Measurements from ENCODE around the gene INS. TPM values are rescaled to one million over a fixed set of nuclear protein-coding genes. Genes with fewer than 3 reads are reported as not detected.

INS gene
- total and polyA plus RNA-seq, 2 of the 13 experiments (the other 11 are each of a cell fraction or from before 2014, with no cell fraction given), result not detected

GRCh38 chr11:2154889-2155288 is 6.1 kb downstream of the INS start:
- Histone ChIP-seq H3K9ac (ENCODE audit: insufficient read depth, low read depth, low read length) (no peak overlapping the region), H3K79me2 (ENCODE audit: insufficient read depth, low read length) (no peaks in the 10 kb centered on the region), H3K4me2 (ENCODE audit: low read depth, low read length) (no peak overlapping the region), H3K36me3 (replicated peaks in 1 of 2; ENCODE audit: control insufficient read depth in 1 of 2, insufficient read depth in 2 of 2, low read length in 2 of 2) (no peaks in the 10 kb centered on the region), H2AFZ (ENCODE audit: low read length) (no peak overlapping the region), H3K27ac (ENCODE audit: extremely low read length, insufficient read depth, low read length) (no peak overlapping the region), H4K20me1 (ENCODE audit: insufficient read depth, low read length) (no peaks in the 10 kb centered on the region), H3K4me3 (replicated peaks in 1 of 3; ENCODE audit: insufficient read depth in 1 of 3, low read depth in 2 of 3, low read length in 3 of 3) (no peak overlapping the region), H3K9me3 (ENCODE audit: low read length) (no peaks in the 10 kb centered on the region), H3K27me3 (ENCODE audit: control insufficient read depth in 1 of 2, insufficient read depth in 2 of 2, low read length in 2 of 2) (peaks cover 21 to 57% of the 10 kb centered on the region in 2 experiments), H3K4me1 (ENCODE audit: insufficient read depth, low read length) (peaks cover 20% of the 10 kb centered on the region)
- TF ChIP-seq MAFF (IDR thresholded peaks at IDR 0.05; ENCODE audit: low read depth, low read length) (peak; percentile 67), MAFK (conservative IDR thresholded peaks at IDR 0.05 in 1 of 2, IDR thresholded peaks at IDR 0.05 in 1 of 2; ENCODE audit: low read length in 2 of 2) (peak; percentile 71 to 84), MZF1 (CRISPR knock-in tag; IDR thresholded peaks at IDR 0.05; ENCODE audit: borderline replicate concordance) (no peak)
- 20% methylated on average over 6 of the region's 17 CpGs for WGBS (ENCODE audit: low lambda C conversion rate)
- FAIRE-seq (no peak), DNase-seq (ENCODE audit: low spot score) (no peak), ATAC-seq (no peak)
- BruUV-seq (replicated peaks), result no TSS peak
- intact Hi-C loops (cut with micrococcal nuclease; ENCODE audit: unreplicated experiment) (loop anchor here (5.0 kb wide), 1 partner anchor 503 kb away; no protein-coding TSS in a partner anchor), in situ Hi-C loops (cut with HindIII; ENCODE audit: extremely low pct_ligation_motif_present, low pct_unique_long_range_greater_than_20kb) (loop anchor here (5.0 kb wide), 4 partner anchors 273 to 498 kb away; partner anchors contain the start of gene KRTAP5-6)
- POLR2A ChIA-PET, result no interaction called here
- CTCF ChIA-PET (ENCODE audit: low intra/inter-chr PET ratio, low total read pairs), result interaction anchor here (2.2 kb wide), 1 partner anchor 515 kb away, joined by 10 read pairs; no protein-coding TSS in a partner anchor

DNA sequence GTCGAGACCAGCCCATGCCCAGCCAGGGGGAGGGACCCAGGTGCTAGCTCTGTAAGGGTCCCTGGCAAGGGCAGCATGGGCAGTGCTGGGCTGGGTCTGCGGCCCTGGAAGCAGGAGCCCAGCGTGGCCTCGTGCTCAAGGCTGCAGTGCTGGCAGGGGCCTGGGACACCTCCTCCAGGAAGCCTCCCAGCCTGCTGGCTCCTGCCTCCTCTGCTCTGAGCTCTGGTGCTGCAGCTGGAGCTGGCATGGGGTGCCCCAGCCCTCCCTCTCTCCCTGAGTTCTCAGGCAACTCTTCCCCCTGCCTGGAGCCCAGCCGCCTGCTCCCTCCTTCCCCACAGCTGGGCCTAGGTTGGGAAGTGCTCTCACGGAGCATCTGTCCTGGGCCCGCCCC is 6.8 kb downstream of the INS start:
- TF ChIP-seq NR3C1 (CRISPR knock-in tag; IDR thresholded peaks at IDR 0.05) (no peak), TEF (CRISPR knock-in tag; IDR thresholded peaks at IDR 0.05) (no peak), ZNF121 (CRISPR knock-in tag; IDR thresholded peaks at IDR 0.05) (no peak), ZNF333 (CRISPR knock-in tag; IDR thresholded peaks at IDR 0.05; ENCODE audit: borderline replicate concordance) (no peak), ZFP36 (IDR thresholded peaks at IDR 0.05; ENCODE audit: borderline replicate concordance, low read depth, low read length, partially characterized antibody) (peak; percentile 8)
- Histone ChIP-seq H3K79me2 (ENCODE audit: insufficient read depth, low read length) (no peaks in the 10 kb centered on the region), H3K4me3 (replicated peaks in 1 of 3; ENCODE audit: insufficient read depth in 1 of 3, low read depth in 2 of 3, low read length in 3 of 3) (no peak overlapping the region), H3K27ac (ENCODE audit: extremely low read length, insufficient read depth, low read length) (no peak overlapping the region), H3K27me3 (ENCODE audit: control insufficient read depth in 1 of 2, insufficient read depth in 2 of 2, low read length in 2 of 2) (peaks cover 21 to 51% of the 10 kb centered on the region in 2 experiments), H3K9me3 (ENCODE audit: low read length) (no peaks in the 10 kb centered on the region), H3K4me1 (ENCODE audit: insufficient read depth, low read length) (peaks cover 20% of the 10 kb centered on the region), H4K20me1 (ENCODE audit: insufficient read depth, low read length) (no peaks in the 10 kb centered on the region), H3K4me2 (ENCODE audit: low read depth, low read length) (no peak overlapping the region), H3K36me3 (replicated peaks in 1 of 2; ENCODE audit: control insufficient read depth in 1 of 2, insufficient read depth in 2 of 2, low read length in 2 of 2) (no peaks in the 10 kb centered on the region), H2AFZ (ENCODE audit: low read length) (no peak overlapping the region), H3K9ac (ENCODE audit: insufficient read depth, low read depth, low read length) (no peak overlapping the region)
- DNase-seq (ENCODE audit: low spot score) (no peak), FAIRE-seq (no peak), ATAC-seq (no peak)
- ChIA-PET POLR2A (no interaction called here), CTCF (ENCODE audit: low intra/inter-chr PET ratio, low total read pairs) (no interaction called here)
- no TSS peak for BruUV-seq (replicated peaks)
- intact Hi-C loops (cut with micrococcal nuclease; ENCODE audit: unreplicated experiment) (loop anchor here (5.0 kb wide), 1 partner anchor 502 kb away; no protein-coding TSS in a partner anchor), in situ Hi-C loops (cut with HindIII; ENCODE audit: extremely low pct_ligation_motif_present, low pct_unique_long_range_greater_than_20kb) (loop anchor here (5.0 kb wide), 4 partner anchors 272 to 497 kb away; partner anchors contain the start of gene KRTAP5-6)
- 16% methylated on average over 3 of the region's 7 CpGs for WGBS (ENCODE audit: low lambda C conversion rate)

Data from HepG2 (cell line).